ENCODE results near the gene NPR1.

GRCh38 chr1:153640861-153641260, 37.6 kb upstream of the NPR1 start:
- TF ChIP-seq CTCF (conservative IDR thresholded peaks at IDR 0.05; ENCODE audit: low read depth in 2 of 2) (no peak), ZNF462 (CRISPR knock-in tag; IDR thresholded peaks at IDR 0.05) (no peak), STAT1 (IDR thresholded peaks at IDR 0.05; ENCODE audit: unreplicated experiment) (no peak), POLR2AphosphoS5 (IDR thresholded peaks at IDR 0.05; ENCODE audit: low read depth) (no peak), EZH2 (IDR thresholded peaks at IDR 0.05; ENCODE audit: low read depth, unreplicated experiment) (no peak), CREB1 (CRISPR knock-in tag; IDR thresholded peaks at IDR 0.05; ENCODE audit: low read depth) (no peak), REST (IDR thresholded peaks at IDR 0.05; ENCODE audit: unreplicated experiment) (no peak), ETS1 (IDR thresholded peaks at IDR 0.05) (no peak), JUNB (IDR thresholded peaks at IDR 0.05; ENCODE audit: unreplicated experiment) (no peak), EZH2phosphoT487 (IDR thresholded peaks at IDR 0.05; ENCODE audit: unreplicated experiment) (no peak), NANOG (IDR thresholded peaks at IDR 0.05; ENCODE audit: borderline replicate concordance) (no peak), ZNF331 (CRISPR knock-in tag; IDR thresholded peaks at IDR 0.05; ENCODE audit: low read depth) (no peak)

All from GM23338 (cell line).